Activated CD8-positive, alpha-beta memory T cell treated with anti-CD3 and anti-CD28 coated beads for 36 hours (primary cell): ENCODE measurements around the gene F10. TPM values are rescaled to one million over a fixed set of nuclear protein-coding genes. Genes with fewer than 3 reads are reported as not detected.

Source experiments
- CTCF ChIA-PET: fragments of 350-600 bp; sonication (Branson Sonifier 250); formaldehyde crosslinking; loops from one replicate; lab custom pipeline; 2021; ENCODE audit warnings: antibody characterized with exemption; lab: Charles Lee
- POLR2A ChIA-PET: fragments of 350-600 bp; sonication (Branson Sonifier 250); formaldehyde crosslinking; loops from one replicate; lab custom pipeline; 2021; ENCODE audit warnings: antibody characterized with exemption; lab: Charles Lee
- total RNA-seq, 2 experiments: library from RNA; stranded (reverse); gene quantifications; one replicate each; pipeline ENCODE4 v1.2.3, GENCODE V29; 2021

Gene F10
- total RNA-seq, 2 experiments from 2014 or later = not detected

DNA sequence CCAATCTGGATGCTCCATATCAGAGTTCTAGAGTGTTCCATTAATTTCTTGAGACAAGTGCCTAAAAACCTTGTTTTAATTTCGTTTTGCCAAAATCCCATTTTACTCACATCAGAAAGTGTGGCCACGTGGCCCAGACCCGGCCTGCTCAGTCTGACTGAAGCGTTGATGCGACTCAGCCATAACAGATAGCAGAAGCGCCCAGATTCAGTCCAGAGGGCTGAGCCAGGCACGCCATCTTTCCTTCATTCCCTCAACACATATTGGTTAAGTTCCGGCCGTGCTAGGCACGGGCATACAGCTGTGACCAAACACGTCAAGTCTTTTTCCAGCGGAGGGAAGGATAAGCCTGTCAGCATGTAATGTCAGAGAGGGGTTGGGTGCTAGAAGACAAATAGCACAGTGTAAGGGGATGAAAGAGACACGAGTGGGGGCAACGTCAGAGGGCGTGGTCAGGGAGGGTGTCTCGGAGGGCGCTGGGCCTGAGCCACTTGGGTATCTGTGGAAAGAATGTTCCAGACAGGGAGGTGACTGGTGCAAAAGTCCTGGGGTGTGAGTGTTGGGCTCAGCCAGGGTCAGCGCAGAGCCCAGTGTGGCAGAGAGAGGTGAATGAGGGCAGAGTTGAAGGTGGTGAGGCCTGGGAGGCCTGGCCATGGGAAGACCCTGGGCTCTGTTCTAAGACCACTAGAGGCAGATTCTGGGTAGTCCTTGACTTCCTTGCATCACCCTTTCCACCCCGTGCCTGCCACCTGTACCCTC lies 3.1 kb downstream of the F10 start:
- ChIA-PET POLR2A (no interaction called here), CTCF (no interaction called here)

- ChIA-PET CTCF (no interaction called here), POLR2A (no interaction called here)
Measured at GRCh38 chr13:113126265-113127150, 3.9 kb downstream of the F10 start.

- ChIA-PET CTCF (no interaction called here), POLR2A (no interaction called here)
Measured at GRCh38 chr13:113129480-113129879, 6.9 kb downstream of the F10 start.

GRCh38 chr13:113129921-113130750 lies 7.5 kb downstream of the F10 start:
- CTCF ChIA-PET = no interaction called here
- POLR2A ChIA-PET = no interaction called here

- CTCF ChIA-PET = no interaction called here
- POLR2A ChIA-PET = no interaction called here
Measured at GRCh38 chr13:113135281-113135760, 12.7 kb downstream of the F10 start.

GRCh38 chr13:113137691-113138298 lies 15.2 kb downstream of the F10 start:
- POLR2A ChIA-PET = no interaction called here
- CTCF ChIA-PET = no interaction called here

GRCh38 chr13:113138792-113139551 lies 16.4 kb downstream of the F10 start:
- CTCF ChIA-PET = no interaction called here
- POLR2A ChIA-PET = no interaction called here

GRCh38 chr13:113139577-113139976 lies 17.0 kb downstream of the F10 start:
- ChIA-PET POLR2A (no interaction called here), CTCF (interaction anchor here (0.7 kb wide), 2 partner anchors 21 to 110 kb away, joined by 3 read pairs; no protein-coding TSS in a partner anchor)

DNA sequence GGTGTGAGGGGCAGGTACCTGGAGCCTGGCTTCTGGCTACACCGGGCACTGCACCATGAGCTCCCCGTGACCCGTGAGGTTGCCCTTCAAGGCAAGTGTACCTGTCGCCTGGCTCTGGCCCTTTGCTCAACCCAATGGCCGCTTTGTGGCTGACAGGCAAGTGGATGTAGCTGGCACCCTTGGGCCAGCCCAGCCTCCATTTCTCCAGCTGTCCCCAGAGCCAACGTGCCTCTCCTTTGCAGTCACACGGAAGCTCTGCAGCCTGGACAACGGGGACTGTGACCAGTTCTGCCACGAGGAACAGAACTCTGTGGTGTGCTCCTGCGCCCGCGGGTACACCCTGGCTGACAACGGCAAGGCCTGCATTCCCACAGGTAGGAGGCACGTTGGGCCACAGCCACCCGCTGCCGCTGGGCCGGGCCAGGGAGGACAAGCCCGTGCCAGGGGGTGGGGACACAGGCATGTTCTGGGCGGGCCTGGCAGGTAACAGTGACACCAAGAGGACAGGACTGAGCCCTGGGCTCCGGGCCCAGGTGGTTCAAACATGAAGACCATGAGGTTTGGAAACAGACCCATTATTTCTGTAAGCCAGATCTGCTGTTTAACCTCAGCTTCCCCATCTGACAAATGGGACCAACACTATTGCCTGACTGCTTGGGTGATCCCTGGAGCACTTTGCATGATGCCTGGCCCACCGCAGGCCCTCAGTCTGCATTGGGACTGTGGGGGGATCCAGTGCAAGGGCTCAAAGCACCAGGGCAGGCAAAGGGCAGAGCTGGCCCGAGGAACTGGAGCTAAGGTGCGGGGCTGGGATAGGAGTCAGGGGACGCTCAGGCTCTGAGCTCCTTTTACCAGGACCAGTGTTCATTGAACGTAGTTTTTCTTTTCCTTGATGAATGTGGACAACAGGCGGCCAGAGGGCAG lies 18.3 kb downstream of the F10 start:
- ChIA-PET POLR2A (no interaction called here), CTCF (no interaction called here)

- POLR2A ChIA-PET = no interaction called here
- CTCF ChIA-PET = interaction anchor here (1.1 kb wide), 1 partner anchor 10 kb away, joined by 3 read pairs; no protein-coding TSS in a partner anchor
Measured at GRCh38 chr13:113141601-113141970, 19.0 kb downstream of the F10 start.

- ChIA-PET POLR2A (no interaction called here), CTCF (interaction anchor here (1.1 kb wide), 1 partner anchor 8 kb away, joined by 3 read pairs; no protein-coding TSS in a partner anchor)
Measured at GRCh38 chr13:113142876-113143275, 20.3 kb downstream of the F10 start.

DNA sequence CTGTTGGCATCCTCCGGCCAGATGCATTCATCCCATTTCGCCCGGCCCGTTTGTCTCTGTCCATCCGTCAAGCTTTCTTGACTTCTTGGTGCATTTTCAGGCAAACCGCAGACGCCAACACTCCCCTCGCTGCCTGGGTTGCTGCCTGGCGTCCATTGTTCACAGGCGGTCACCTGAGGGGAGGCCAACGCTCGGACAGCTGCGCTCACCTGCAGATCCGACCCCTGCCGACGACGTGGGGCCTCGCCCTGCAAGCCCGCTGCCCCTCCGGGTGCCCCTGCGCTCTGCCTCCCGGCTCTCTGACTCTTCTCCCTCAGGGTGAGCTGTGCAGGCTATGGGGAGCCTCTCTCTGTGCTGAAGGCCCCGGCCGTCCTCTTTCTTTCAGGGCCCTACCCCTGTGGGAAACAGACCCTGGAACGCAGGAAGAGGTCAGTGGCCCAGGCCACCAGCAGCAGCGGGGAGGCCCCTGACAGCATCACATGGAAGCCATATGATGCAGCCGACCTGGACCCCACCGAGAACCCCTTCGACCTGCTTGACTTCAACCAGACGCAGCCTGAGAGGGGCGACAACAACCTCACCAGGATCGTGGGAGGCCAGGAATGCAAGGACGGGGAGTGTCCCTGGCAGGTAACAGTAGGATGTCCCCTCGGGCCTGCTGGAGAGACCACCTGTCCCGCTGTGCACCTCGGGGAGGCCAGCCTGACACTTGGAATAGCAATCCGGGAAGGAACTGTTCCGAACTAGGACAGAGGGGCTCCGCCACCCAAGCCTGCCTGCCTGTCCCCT lies 21.1 kb downstream of the F10 start:
- ChIA-PET CTCF (no interaction called here), POLR2A (no interaction called here)

DNA sequence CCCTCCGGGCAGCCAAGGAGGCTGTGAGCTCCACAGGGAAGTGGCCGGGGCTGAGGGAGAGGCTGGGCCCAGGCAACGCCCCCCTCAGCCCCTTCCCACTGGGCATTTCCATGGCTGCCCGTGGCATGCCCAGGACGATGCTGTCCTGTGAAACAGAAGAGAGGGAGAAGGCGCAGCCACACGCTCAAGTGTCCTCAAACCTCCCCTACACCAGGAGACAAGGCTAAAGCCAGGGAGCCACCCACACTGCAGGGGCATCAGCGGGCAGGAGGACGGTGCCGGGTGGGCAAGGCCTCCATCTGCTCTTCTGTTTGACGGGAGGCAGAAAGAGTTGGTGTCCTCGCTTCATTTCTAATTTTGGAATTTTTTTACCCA lies 21.6 kb downstream of the F10 start:
- POLR2A ChIA-PET = no interaction called here
- CTCF ChIA-PET = no interaction called here

- ChIA-PET POLR2A (no interaction called here), CTCF (no interaction called here)
Measured at GRCh38 chr13:113145496-113145895, 22.9 kb downstream of the F10 start.

DNA sequence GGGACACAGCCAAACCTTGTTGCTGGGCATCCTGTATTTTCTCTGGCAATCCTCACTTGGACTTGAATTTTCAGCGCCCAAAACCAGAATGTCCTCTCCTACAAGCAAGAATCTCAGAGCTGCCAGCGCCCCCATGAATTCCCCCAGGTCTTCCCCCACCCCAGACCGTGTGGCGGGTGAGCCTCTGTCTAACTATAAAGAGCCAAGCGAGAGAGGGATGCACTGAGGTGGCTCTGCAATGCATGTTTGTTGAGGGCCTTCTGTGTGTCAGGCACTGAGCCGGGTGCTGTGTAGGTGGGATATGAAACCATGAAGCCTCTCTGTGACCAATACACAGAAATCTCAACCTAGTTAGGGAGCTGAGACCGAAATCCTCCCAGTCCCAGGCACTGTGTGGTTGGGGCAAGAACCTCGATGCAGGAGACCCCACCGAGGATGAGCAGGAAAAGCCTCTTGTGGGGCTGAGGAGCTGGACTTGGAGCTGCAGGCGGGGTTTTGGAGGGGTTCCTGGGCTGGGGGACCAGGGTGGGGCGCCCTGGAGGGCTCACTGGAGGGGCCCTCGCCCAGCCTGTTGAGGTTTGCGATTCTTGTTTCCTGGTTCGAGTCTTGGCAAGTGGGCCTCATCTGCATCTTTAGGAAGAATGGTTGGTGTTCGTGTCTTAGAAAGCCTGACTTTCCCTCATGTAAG lies 23.5 kb downstream of the F10 start:
- POLR2A ChIA-PET = no interaction called here
- CTCF ChIA-PET = no interaction called here

GRCh38 chr13:113146750-113147149 lies 24.2 kb downstream of the F10 start:
- POLR2A ChIA-PET = no interaction called here

More at GRCh38 chr13:113146750-113147149, 24.2 kb downstream of the F10 start:
- CTCF ChIA-PET = no interaction called here
